Measurements from ENCODE around the gene PGAP2. TPM values are rescaled to one million over a fixed set of nuclear protein-coding genes. Genes with fewer than 3 reads are reported as not detected.
"Not testable (repeated sequence)": the region's sequence is repeated elsewhere in the genome, so short reads cannot be mapped to it uniquely, and the experiment has no call there.

PGAP2 gene
- total RNA-seq, 1 donor from 2014 or later: 10.0 TPM

DNA sequence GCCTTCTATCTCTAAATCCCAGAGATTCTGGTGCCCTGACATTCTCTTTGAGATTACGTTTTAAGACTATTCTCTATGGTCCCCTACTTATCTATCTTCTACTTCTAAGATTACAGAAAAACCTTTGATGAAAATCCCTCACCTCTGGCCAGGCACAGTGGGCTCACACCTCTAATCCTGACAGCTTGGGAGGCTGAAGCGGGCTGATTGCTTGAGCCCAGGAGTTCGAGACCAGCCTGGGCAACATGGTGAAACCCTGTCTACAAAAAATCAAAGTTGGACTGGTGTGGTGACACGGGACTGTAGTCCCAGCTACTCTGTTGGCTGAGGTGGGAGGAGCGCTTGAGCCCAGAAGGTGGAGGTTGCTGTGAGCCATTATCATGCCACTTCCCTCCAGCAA, 25.4 kb upstream of the PGAP2 start:
- Mint-ChIP-seq H3K4me1 (peaks cover 9% of the 10 kb centered on the region), H3K4me3 (no peak overlapping the region), H3K27ac (no peak overlapping the region), H3K9me3 (no peaks in the 10 kb centered on the region), H3K36me3 (peaks cover 18% of the 10 kb centered on the region), H3K27me3 (ENCODE audit: insufficient read depth, low read depth) (no peaks in the 10 kb centered on the region)
- H2AFZ ChIP-seq (replicated peaks): no peak overlapping the region
- H3K79me2 ChIP-seq (ENCODE audit: low read depth): peaks cover 88% of the 10 kb centered on the region
- H3K9ac ChIP-seq: no peak overlapping the region
- no peak for DNase-seq (ENCODE audit: low spot score)
- peaks cover 8% of the 10 kb centered on the region for H3K4me1 ChIP-seq
- no peaks in the 10 kb centered on the region for H3F3A ChIP-seq (ENCODE audit: low read depth)
- TF ChIP-seq EZH2 (IDR thresholded peaks at IDR 0.05) (no peak), EZH2phosphoT487 (IDR thresholded peaks at IDR 0.05) (no peak)
- TF ChIP-seq, protein P1, sequence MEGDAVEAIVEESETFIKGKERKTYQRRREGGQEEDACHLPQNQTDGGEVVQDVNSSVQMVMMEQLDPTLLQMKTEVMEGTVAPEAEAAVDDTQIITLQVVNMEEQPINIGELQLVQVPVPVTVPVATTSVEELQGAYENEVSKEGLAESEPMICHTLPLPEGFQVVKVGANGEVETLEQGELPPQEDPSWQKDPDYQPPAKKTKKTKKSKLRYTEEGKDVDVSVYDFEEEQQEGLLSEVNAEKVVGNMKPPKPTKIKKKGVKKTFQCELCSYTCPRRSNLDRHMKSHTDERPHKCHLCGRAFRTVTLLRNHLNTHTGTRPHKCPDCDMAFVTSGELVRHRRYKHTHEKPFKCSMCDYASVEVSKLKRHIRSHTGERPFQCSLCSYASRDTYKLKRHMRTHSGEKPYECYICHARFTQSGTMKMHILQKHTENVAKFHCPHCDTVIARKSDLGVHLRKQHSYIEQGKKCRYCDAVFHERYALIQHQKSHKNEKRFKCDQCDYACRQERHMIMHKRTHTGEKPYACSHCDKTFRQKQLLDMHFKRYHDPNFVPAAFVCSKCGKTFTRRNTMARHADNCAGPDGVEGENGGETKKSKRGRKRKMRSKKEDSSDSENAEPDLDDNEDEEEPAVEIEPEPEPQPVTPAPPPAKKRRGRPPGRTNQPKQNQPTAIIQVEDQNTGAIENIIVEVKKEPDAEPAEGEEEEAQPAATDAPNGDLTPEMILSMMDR (IDR thresholded peaks at IDR 0.05): no peak
- no peaks in the 10 kb centered on the region for H3K9me3 ChIP-seq (ENCODE audit: low read depth)
- H4K20me1 ChIP-seq (ENCODE audit: low read depth): peaks cover 61% of the 10 kb centered on the region
- no peaks in the 10 kb centered on the region for H3K27me3 ChIP-seq
- no peak overlapping the region for H3K4me2 ChIP-seq
- no peak overlapping the region for H3K4me3 ChIP-seq
- H3K36me3 ChIP-seq: peaks cover 6% of the 10 kb centered on the region
- H3K27ac ChIP-seq: no peak overlapping the region

DNA sequence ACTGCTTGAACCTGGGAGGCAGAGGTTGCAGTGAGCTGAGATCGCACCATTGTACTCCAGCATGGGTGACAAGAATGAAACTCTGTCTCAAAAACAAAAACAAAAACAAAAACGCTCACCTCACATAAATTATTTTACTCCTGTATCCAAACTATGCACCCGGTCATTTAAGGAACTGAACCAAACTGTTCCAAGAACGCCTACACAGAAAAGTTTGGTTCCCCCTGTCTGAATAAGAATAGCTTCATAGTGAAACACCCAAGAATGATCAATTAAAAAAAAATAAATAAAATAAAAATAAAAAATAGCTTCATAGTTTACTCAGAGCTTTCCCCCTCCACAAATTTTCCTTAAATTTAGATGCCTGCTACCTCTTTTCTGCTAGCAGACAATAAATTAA, 24.7 kb upstream of the PGAP2 start:
- Mint-ChIP-seq H3K9me3 (no peaks in the 10 kb centered on the region), H3K27ac (no peak overlapping the region), H3K36me3 (peaks cover 14% of the 10 kb centered on the region), H3K27me3 (ENCODE audit: insufficient read depth, low read depth) (no peaks in the 10 kb centered on the region), H3K4me1 (peaks cover 9% of the 10 kb centered on the region), H3K4me3 (no peak overlapping the region)
- Histone ChIP-seq H4K20me1 (ENCODE audit: low read depth) (peaks cover 67% of the 10 kb centered on the region), H3K27me3 (no peaks in the 10 kb centered on the region), H3F3A (ENCODE audit: low read depth) (no peaks in the 10 kb centered on the region), H3K9me3 (ENCODE audit: low read depth) (no peaks in the 10 kb centered on the region), H3K4me1 (peaks cover 8% of the 10 kb centered on the region), H3K4me3 (no peak overlapping the region), H3K36me3 (peaks cover 6% of the 10 kb centered on the region), H2AFZ (replicated peaks) (no peak overlapping the region), H3K4me2 (no peak overlapping the region), H3K27ac (no peak overlapping the region), H3K79me2 (ENCODE audit: low read depth) (peaks cover 95% of the 10 kb centered on the region), H3K9ac (no peak overlapping the region)
- no peak for DNase-seq (ENCODE audit: low spot score)
- TF ChIP-seq, protein P1 (IDR thresholded peaks at IDR 0.05): no peak
- TF ChIP-seq EZH2phosphoT487 (IDR thresholded peaks at IDR 0.05) (no peak), EZH2 (IDR thresholded peaks at IDR 0.05) (no peak)

DNA sequence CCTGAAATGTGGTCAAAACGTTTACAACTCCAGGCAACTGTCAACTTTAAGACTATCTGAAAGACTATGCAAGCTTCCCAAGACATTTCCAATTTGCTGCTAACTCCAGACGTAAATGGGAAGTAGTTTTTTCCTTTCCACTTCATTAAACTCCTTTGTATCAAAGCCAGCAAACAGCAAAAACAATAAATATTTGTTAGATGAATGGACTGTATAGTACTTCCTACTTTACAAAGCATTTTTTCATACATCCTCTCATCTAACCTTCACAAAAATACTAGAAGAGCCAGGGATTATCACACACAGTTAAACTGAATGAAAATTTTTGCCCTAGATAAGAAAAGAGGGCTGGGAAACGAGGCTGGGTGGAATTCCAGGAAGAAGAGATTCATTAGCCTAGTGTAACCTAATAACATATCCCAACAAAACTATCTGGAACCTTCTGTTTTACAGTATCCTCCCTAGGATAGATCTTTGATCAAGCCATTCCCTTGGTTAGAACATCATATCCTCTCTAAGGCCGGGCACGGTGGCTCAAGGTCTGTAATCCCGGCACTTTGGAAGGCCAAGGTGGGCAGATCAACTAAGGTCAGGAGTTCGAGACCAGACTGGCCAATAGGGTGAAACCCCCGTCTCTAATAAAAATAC, 21.5 kb upstream of the PGAP2 start:
- H4K20me1 ChIP-seq (ENCODE audit: low read depth): peaks cover 88% of the 10 kb centered on the region
- H3K27ac Mint-ChIP-seq: no peak overlapping the region

DNA sequence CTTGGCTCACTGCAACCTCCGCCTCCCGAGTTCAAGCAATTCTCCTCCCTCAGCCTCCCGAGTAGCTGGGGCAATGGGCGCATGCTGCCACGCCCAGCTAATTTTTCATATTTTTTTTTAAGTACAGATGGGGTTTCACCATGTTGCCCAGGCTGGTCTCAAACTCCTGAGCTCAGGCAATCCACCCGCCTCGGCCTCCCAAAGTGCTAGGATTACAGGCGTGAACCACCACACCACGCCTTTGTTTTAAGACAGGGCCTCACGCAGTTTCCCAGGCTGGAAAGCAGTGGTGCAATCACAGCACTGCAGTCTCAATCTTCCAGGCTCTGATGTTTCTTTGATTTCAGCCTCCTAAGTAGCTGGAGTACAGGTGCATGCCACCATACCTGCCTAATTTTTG, 14.0 kb upstream of the PGAP2 start:
- H3K9ac ChIP-seq; H3K4me3 Mint-ChIP-seq; H3K9me3 ChIP-seq (ENCODE audit: low read depth); H3K27me3 Mint-ChIP-seq (ENCODE audit: insufficient read depth, low read depth); DNase-seq (ENCODE audit: low spot score); H3K4me3 ChIP-seq; H3K27ac Mint-ChIP-seq; H3K4me1 ChIP-seq; H3K27me3 ChIP-seq; H3K4me2 ChIP-seq; H3K9me3 Mint-ChIP-seq; H3K36me3 ChIP-seq; H3K27ac ChIP-seq; H2AFZ ChIP-seq (replicated peaks): not testable (repeated sequence)
- Histone ChIP-seq H4K20me1 (ENCODE audit: low read depth) (peaks cover 61% of the 10 kb centered on the region), H3K79me2 (ENCODE audit: low read depth) (peaks cover 79% of the 10 kb centered on the region), H3F3A (ENCODE audit: low read depth) (peaks cover 19% of the 10 kb centered on the region)
- peaks cover 27% of the 10 kb centered on the region for H3K4me1 Mint-ChIP-seq
- peaks cover 27% of the 10 kb centered on the region for H3K36me3 Mint-ChIP-seq

More for the DNA sequence above, 21.5 kb upstream of the PGAP2 start:
- Histone ChIP-seq H3K9me3 (ENCODE audit: low read depth) (no peaks in the 10 kb centered on the region), H3K4me3 (no peak overlapping the region), H3K27me3 (no peaks in the 10 kb centered on the region), H3K4me1 (peaks cover 8% of the 10 kb centered on the region), H3K9ac (no peak overlapping the region), H3F3A (ENCODE audit: low read depth) (no peaks in the 10 kb centered on the region), H3K36me3 (peaks cover under 1% of the 10 kb centered on the region), H3K79me2 (ENCODE audit: low read depth) (peaks cover 100% of the 10 kb centered on the region), H3K27ac (no peak overlapping the region), H2AFZ (replicated peaks) (no peak overlapping the region), H3K4me2 (peak overlapping the region; percentile 19)
- Mint-ChIP-seq H3K36me3 (peaks cover 14% of the 10 kb centered on the region), H3K4me3 (no peak overlapping the region), H3K4me1 (peaks cover 13% of the 10 kb centered on the region), H3K27me3 (ENCODE audit: insufficient read depth, low read depth) (no peaks in the 10 kb centered on the region), H3K9me3 (no peaks in the 10 kb centered on the region)
- DNase-seq (ENCODE audit: low spot score): no peak
- TF ChIP-seq, protein P1 (IDR thresholded peaks at IDR 0.05): no peak
- TF ChIP-seq EZH2 (IDR thresholded peaks at IDR 0.05) (no peak), EZH2phosphoT487 (IDR thresholded peaks at IDR 0.05) (no peak)

All from neural progenitor cell (in vitro differentiated cells).